ENCODE results near the gene DSCAML1.

Gene DSCAML1

DNA sequence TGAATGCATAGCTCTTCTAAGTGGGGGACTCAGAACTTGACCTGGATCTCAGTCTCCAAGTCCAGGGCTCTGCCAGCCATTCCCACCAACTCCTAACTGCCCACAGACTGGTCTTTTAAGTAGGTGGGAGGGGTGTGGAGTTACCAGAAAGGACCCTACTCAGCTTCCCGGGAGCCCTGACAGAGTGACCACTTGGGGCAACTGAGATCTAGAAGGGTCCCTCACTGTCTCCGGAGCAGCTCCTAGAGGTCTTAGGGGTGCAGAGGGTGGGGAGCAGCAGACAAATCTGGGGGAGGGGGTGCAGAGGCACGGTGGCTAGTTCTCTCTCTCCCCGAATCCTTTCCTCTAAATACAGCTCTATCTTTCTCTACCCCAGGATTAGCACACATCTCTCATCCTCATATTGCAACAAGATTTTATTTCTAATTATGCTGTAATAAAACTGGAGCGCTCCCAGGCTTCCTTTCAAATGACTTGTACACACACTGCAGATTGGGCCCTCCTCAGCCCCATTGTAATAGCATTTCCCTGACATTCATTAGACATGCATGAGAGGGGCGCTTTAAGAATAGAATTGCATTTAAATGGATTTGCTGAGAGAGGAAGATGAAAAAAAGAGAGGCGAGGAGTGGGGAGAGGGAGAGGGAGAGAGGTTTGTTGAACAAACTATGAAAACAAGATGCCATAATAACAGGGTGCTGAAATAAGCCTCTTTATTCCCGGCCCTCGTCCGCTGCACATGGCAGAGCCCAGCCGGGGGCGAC lies 250.4 kb downstream of the DSCAML1 start:
- DNase-seq (ENCODE audit: low spot score), result no peak

DNA sequence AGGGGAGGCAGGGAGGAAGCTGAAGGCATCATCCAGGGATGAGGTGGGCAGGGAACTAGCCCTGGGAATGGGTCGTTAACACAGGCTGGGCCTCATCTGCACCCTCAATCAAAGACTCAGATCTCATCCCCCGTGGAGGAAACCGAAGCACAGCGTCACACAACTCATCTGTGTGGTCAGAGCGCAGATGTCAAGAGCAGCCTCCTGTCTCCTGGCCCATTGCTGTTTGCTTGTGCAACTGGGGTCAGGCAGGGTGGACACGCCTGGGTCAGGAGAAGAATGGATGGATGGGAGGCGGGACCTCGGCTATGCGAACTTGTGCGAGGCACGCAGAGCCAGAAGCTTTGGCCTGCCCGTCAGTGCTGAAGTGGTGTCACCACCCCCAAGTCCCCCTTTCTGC lies 251.3 kb downstream of the DSCAML1 start:
- no peak for DNase-seq (ENCODE audit: low spot score)

GRCh38 chr11:117544130-117544800 lies 252.8 kb downstream of the DSCAML1 start:
- no peak for DNase-seq (ENCODE audit: low spot score)

GRCh38 chr11:117541211-117541610 lies 255.8 kb downstream of the DSCAML1 start:
- no peak for DNase-seq (ENCODE audit: low spot score)

GRCh38 chr11:117538263-117539135 lies 258.5 kb downstream of the DSCAML1 start:
- DNase-seq (ENCODE audit: low spot score), result no peak

DNA sequence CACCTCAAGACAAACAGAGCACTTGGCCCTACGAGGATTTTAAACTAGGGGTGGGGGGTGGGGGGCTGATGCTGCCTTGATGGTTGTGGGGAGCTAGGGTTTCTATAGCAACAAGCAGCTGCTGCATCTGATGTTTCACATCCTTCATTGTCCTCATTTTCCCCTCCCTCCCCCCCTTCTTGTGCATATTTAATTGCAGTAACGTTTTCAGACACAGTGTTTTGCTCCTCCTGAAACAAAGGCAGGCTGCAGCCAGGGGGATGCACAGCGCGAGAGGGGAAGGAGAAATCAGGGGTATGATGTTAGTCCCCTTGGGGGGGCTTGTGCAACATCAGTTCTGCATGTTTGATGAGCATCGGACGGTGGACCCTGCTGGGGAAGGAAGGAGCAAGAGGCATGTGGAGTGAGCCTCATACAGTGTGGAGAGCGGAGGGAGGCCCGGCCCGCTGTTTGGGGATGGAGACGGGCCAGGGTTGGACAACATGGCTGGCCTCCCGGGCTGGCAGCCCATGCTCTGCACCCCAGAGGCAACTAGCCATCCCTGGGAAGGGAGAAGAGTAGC lies 261.1 kb downstream of the DSCAML1 start:
- DNase-seq (ENCODE audit: low spot score), result no peak

DNA sequence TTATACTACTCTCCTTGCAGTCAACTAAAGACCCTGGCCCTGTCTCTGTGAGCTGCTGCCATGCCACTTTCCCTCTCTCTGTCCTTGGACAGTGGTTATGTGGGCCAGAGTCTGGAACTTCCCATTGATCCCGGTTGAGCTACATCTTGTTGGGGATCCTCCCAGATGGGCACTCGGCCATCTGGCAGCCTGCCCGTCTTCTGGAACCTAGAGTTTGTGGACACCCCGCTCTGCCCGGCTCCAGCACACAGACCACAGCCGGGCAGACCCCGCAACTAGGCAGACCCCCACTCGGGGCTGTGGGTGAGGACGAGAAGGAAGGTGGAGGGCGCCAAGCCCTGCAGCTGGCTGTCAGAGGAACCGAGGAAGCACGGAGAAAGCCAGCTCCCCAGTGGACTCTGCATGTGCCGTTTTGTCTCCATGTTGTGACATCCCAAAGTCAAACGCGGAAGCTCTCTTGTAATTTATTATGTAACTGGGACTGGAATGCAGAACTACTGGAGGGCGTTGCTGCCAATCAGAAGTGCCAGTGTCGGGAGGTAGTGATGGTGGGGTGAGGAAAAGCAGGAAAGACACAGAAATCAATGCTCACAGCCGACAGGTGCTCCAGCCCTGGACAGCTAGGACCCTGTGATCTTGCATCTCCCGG lies 261.7 kb downstream of the DSCAML1 start:
- no peak for DNase-seq (ENCODE audit: low spot score)

- no peak for DNase-seq (ENCODE audit: low spot score)
Observed at GRCh38 chr11:117532568-117532967, 264.4 kb downstream of the DSCAML1 start.

DNA sequence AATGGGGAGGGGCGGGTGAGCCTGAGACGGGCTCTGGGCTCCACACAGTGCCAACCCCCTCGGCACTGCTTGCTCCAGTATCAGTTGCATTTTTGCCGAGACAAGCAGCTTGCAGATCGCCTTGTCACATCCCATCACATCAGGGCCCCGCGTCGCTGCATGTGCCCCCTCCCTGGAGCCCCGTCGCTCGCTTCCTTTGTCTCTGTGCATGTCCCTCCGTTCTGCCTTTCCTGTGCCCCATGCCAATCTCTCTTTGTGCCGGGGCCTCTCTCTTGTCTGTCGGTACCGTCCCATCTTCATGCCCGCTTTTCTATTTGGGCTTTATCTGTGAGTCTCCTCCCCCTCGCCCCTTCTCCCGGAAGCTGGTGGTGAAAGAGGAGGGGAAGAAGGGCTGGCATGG lies 267.2 kb downstream of the DSCAML1 start:
- DNase-seq (ENCODE audit: low spot score), result no peak

DNA sequence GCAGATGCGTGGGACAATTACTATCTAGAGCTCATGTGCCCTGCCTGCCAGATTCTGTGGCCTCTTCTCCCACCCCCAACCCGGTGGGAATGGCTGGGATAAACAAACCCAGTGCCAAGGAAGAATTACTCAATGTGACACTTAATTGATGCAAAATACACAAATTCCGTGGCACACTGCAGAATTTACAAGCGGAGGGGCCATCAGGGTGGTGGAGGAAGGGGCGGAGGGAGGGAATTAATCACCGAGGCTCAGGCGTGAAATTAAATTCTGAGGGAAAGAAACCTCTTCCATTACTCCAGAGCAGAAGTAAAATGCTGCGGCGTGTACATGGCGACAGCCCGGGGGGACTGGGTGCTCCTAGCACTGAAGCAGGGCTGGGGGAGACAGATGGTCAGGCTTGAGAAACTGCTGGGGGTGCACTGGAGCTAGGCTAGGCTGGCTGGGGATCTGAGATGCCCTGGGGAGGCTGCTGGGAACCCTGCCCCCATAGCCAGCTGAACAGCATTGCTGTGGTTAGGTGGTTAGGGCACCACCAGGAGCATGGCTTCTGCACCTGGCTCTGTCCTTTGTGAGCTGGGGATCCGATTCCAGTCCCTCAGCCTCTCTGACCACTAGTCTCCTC lies 268.8 kb downstream of the DSCAML1 start:
- DNase-seq (ENCODE audit: low spot score), result no peak

GRCh38 chr11:117527271-117527670 lies 269.7 kb downstream of the DSCAML1 start:
- DNase-seq (ENCODE audit: low spot score), result no peak

- no peak for DNase-seq (ENCODE audit: low spot score)
Observed at GRCh38 chr11:117525866-117526542, 271.0 kb downstream of the DSCAML1 start.

- DNase-seq (ENCODE audit: low spot score), result no peak
Observed at GRCh38 chr11:117524468-117525183, 272.4 kb downstream of the DSCAML1 start.

- peak; percentile 75 for DNase-seq (ENCODE audit: low spot score)
Observed at GRCh38 chr11:117523680-117524079, 273.3 kb downstream of the DSCAML1 start.

DNA sequence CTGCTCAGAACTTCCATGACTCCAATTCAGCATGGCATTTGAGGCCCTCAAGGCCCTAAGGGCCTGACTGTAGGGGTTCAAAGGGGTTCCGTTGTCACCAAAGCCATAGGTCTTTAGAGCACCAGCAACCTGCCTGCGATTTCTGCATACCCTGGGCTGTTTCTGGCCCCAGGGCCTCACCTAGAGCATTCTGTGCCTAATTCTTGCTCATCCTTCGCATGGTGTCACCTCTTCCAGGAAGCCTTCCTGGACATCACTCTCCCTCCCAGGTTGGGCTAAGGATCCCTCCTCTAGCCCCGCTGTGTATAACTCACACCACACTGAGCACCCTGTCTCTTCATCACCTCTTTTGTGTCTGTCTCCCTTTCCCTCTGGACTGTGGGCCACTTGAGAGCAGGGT lies 275.0 kb downstream of the DSCAML1 start:
- no peak for DNase-seq (ENCODE audit: low spot score)

DNA sequence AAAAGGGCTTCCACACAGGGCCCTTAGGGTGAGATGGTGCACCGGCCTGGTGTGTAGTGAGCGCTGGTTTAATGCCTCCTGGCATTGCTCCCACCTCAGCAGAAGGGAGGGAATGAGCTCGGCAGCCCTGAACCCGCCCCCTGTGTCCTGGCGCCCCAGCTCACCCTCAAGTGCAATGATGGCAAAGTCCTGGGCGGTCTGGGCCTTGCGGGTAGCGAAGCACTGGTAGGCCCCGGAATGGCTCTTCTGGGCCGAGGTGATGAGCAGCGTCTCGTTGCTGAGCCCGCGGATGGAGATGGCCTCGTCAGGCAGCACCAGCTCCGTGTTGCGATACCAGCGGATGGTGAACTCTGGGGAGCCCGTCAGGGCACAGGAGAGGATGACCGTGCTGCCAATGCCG lies 276.1 kb downstream of the DSCAML1 start:
- no peak for DNase-seq (ENCODE audit: low spot score)

DNA sequence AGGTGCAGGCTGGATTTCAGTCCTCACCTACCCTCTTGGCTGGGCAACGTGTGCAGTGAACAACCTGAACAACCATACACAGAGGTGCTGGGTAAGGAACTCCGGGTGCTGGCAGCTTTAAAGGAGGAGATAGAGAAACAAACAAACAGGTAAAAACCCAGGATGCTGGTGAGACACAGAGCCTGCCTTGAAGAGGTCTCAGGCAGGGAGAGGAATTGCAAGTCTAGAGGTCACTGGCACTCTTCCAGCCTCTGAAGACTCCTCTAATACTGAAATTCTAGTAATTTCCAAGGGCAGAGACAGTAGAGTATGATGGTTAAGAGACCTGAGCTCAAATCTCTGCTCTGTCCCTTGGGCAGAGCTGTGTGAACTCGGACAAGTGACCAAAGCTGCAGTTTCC lies 276.8 kb downstream of the DSCAML1 start:
- DNase-seq (ENCODE audit: low spot score), result no peak

- no peak for DNase-seq (ENCODE audit: low spot score)
Observed at GRCh38 chr11:117519590-117519989, 277.4 kb downstream of the DSCAML1 start.

DNA sequence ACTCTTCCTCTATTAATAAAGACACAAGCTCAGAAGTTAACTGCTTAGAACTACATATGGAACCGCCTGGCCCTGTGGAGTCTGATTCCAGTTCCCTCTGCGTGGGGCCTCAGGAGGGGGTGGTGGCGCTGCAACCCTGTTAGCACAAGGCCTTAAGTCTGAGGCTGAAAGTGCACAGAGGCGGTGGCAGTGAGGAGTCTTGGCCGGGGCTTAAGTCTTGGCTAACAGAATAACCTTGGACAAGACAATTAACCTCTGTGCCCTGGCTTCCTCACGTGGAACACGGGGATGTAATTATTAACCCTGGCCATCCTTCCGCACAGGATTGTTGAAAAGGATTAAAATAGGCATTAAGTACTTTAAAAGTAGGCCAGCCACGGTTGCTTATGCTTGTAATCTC lies 277.8 kb downstream of the DSCAML1 start:
- no peak for DNase-seq (ENCODE audit: low spot score)

DNA sequence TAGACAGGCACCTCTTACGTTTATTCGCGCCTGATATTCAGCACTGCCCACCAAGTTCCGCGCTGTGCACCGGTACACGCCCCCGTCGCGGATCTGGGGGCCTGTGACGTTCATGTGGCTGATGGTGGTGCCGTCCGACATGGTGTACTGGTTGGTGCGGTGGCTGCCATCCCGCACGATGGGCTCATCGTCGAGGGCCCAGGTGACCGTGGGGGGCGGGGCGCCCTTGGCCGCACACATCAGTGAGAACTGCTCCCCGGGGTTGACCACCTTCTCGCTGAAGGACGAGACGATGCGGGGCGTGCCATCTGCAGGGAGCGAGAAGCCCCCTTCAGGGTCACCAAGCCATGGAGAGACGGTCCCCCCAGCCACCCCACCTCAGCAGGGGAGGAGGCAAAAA lies 278.6 kb downstream of the DSCAML1 start:
- DNase-seq (ENCODE audit: low spot score), result no peak

Data from AG08395 (cell line).